Measurements from ENCODE around the gene HNRNPLL. TPM values are rescaled to one million over a fixed set of nuclear protein-coding genes. Genes with fewer than 3 reads are reported as not detected.
"Not testable (repeated sequence)": the region's sequence is repeated elsewhere in the genome, so short reads cannot be mapped to it uniquely, and the experiment has no call there.

HNRNPLL gene
- total RNA-seq, 1 experiment from 2014 or later: 34.6 TPM

DNA sequence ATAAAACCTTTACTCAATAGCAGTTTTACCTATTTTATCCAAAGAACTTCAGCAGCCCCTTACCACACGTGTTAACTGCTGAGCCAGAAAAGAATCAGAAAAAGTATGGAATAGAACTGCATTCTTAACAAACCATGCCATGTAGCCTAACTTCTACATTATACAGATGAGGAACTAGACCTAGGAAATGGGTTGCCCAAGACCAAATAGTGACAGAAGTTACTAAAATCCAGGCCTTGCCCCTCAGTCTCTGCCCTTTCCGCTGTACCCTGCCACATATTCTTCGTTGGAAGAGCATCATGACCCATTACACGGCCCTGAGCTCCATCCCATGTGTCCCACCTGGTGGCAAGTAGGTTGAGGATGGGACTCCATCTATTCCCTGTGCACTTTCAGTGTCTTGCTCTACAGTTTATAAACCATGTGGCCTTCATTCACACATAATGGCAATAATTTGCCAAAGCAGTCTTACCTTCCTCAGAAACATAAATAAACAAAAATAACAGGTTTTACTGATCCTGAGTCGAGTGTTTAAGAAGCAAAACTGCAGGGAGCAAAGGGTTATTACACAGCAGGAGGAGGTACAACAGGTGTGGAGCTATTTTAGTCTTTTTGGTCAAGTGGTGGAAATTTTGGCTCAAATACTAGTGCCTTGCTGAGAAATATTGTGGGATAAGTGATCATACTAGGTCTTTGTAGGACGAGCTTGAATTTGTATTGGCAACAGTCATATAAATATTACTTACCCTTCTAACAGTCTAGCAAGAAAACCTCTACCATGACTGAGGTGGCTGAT lies 46.5 kb downstream of the HNRNPLL start:
- no peak for DNase-seq (ENCODE audit: low read depth)

DNA sequence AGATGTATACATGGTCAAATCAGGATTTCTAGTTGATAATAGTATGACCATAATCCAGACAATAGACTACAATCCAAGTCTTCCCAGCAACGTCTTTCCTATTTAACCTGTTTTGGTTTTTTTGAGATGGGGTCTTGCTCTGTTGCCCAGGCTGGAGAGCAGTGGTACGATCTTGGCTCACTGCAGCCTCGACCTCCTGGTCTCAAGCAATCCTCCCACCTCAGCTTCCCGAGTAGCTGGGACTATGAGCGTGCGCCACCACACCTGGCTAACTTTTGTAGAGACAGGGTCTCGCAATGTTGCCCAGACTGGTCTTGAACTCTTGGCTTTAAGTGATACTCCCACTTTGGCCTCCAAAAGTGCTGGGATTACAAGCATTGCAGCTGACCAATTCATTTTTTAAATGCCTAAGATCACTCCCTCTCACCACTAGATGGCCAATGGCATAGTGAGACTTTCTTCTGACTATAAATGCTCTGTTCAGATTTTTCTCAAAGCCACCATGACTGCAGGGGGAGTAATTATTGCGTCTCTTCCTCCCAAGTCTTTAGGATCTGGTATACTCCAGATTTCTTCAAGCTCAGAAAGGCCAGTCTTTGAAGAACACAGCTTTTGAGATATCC lies 47.6 kb downstream of the HNRNPLL start:
- DNase-seq (ENCODE audit: low read depth): peak; percentile 10

DNA sequence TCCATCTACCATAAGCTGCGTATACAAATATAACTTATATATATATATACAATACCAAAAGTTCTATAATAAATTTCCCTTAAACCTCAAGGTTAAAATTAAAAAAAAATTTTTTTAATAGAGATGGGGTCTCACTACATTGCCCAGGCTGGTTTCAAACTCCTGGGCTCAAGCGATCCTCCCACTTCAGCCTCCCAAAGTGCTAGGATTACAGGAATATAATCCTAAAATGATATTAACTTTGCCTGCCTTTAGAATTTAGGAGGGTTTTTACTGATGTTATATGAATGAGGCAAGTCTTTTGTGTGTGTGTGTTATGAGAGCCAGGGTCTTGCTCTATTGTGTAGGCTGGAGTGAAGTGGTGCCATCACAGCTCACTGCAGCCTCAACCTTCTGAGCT lies 49.2 kb downstream of the HNRNPLL start:
- no peak for DNase-seq (ENCODE audit: low read depth)

DNA sequence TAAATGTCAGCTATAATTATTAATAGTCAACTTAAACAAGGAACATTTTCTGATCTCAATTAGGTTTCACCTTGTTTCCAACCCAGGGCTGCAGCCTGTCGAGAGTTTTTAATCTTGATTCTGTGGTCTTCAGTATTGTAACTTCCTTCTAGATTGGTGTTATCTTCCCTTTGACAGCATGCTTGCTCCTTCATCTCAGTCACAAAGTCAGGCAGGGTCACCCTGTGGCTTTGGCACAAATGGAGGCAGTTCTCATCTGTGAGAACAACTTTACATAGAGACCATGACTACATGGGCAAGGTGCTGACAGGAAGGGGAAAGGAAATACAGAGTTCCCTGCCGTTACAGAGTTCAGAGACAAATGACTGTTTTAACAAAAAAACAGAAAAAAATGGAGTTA lies 50.5 kb downstream of the HNRNPLL start:
- no peak for DNase-seq (ENCODE audit: low read depth)

DNA sequence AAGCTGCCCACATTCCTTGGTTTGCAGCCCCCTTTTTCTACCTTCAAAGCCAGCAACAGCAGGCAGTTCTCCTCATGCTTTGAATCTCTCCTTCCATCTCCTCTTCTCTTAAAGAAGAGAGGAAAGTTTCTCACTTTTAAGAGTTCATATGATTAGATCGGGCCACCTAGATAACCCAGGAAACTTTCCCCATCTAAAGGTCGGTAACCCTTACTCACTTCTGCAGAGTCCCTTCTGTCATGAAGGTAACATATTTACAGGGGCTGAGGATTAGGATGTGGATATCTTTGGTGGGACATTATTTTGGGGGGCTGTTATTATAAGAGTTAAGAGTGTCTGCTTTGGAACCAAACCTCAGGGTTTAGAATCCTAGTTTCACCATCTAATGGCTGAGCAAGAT lies 51.0 kb downstream of the HNRNPLL start:
- no peak for DNase-seq (ENCODE audit: low read depth)

DNA sequence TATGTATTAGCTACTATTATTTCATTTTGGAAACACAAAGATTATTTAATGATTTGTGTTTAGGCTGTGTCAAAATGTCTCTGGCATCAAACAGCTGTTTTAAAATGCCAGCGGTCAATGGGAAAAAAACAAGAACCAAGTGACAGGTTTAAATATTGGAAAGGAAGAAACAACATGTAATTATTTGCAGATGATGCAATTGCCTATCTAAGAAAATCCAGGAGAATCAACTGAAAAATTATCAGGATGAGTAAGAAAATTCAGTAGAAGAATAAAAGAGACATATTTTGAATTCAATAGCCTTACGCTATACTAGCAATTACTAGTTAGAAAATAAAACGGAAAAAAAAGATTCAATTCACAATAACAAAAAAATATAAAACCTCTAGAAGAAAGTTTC lies 51.6 kb downstream of the HNRNPLL start:
- DNase-seq (ENCODE audit: low read depth): no peak

DNA sequence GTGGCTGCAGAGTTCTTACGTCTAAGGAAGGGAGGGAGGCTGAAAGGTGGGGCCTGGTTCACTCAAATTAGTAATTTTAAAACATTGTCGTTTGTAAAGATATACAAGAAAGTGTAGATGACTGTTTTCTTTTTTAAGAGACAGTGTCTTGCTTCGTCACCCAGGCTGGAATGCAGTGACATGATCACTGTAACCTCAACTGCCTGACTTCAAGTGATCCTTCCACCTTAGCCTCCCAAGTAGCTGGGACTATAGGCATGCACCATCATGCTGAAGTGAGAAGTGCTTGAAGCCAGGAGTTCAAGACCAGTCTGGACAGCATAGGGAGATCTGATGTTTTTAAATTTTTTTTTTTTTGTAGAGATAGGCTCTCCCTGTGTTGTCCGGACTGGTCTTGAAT lies 52.9 kb downstream of the HNRNPLL start:
- no peak for DNase-seq (ENCODE audit: low read depth)

DNA sequence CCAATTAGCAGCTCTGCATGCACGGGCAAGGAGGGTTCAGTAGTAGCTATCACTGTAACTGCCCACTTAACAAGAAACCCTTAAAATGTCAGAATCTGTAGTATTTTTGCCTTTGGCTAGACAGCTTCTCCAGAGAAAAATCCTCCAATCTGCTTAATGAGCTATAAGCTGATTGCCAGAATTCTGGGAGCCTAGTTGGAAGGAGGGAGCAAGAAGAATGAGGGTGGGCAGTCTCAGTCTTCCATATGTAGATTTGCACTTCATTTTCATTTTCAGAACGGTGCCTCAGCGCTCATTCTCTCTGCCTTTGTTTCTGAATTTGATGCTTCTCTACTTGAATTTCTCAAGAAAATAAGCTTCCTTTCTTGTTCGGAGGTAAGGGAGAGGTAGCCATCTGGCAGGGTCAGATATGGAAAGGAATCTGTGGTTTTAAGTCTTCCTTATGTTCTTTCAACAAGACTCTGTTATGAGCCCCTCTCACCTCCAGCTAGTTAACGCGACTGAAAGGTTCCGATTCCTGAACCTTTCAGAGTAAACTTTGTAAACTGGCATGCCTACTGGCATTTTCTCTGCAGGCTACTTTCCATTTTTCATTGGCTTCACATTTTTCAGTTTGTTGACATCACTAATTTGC lies 53.5 kb downstream of the HNRNPLL start:
- no peak for DNase-seq (ENCODE audit: low read depth)

DNA sequence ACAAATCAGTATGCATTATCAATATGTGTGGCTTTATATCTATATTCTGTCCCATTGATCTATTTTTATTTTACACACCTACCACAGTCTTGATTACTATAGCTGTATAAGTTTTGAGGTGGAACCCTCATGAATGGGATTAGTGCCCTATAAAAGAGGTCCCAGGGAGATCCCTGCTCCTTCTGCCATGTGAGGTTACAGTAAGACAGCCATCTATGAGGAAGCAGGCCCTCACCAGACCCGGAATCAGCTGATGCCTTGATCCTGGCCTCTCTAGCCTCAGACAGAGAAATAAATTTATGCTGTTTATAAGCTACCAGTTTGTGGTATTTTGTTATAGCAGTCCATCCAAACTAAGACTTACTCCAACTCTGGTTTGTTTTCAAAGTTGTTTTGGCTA lies 54.9 kb downstream of the HNRNPLL start:
- no peak for DNase-seq (ENCODE audit: low read depth)

DNA sequence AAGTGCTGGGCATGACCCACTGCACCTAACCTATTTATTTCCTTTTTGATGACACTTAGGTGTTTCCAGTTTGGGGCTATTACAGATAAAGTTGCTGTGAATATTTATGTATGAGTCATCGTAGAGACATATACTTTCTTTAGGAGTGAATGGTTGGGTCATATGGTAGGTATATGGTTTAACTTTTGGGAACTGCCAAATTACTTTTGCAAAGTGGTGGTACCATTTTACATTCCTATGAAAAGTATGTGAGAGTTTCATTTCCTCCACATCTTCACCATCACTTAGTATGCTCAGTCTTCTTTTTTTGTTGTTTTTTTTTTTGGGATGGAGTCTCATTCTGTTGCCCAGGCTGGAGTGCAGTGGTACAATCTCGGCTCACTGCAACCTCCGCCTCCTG lies 56.1 kb downstream of the HNRNPLL start:
- no peak for DNase-seq (ENCODE audit: low read depth)

DNA sequence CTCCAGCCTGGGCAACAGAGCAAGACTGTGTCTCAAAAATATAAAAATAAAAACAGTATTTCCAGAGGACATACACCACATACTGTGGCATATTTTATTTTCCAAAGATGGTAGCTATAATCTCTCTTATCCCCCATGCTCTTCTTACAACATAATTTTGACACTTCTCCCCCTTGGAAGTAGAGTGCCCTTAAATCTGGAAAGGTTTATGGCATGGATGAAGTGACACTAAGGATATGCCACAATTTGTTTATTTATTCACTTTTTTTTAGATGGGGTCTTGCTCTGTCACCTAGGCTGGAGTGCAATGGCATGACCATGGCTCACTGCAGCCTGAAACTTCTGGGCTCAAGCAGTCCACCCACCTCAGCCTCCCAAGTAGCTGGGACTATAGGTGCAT lies 56.7 kb downstream of the HNRNPLL start:
- no peak for DNase-seq (ENCODE audit: low read depth)

DNA sequence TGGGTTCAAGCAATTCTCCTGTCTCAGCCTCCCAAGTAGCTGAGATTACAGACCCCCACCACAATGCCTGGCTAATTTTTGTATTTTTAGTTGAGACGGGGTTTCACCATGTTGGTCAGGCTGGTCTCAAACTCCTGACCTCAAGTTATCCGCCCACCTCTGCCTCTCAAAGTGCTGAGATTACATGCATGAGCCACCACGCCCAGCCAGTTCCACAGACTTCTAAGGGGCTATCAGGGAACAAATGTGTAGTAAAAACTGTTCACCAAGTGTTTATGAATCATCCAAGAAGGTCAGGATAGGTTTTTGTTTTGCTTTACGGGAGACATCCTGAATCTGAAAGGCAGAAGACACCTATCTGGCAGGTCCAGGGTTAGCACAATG lies 60.5 kb downstream of the HNRNPLL start:
- DNase-seq (ENCODE audit: low read depth): peak; percentile 13

DNA sequence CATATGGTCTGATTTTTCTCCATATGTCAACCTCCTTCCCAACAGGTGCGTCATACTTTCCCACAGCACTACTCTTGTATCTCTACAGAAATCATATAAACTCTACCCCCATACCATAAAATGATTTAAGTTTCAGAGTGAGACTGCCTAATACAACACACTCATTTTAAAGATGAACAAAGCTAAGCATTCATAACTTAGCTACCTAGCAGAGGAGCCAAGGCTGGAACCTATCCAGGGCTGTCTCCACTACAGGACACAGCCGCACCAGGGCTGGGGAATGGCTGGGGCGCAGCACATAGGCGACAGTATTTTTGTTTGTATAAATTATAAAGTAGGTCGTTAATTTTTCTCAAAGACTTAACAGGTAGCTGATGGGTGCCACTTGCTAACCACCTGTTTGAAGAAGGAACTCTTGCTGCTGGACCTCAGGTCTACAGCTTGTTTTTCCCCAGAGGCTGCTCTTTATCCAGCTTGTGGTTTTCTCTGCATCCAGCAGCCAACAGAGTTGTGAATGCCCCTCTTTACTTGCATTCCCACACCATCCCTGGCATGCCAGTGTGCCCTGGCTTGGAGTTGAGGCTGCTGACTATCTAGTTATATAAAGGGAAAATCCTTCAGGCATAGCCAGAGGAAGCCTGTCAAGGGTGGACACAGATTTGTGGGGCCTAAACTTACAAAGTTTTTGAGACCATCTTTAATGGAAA lies 62.0 kb downstream of the HNRNPLL start:
- no peak for DNase-seq (ENCODE audit: low read depth)

DNA sequence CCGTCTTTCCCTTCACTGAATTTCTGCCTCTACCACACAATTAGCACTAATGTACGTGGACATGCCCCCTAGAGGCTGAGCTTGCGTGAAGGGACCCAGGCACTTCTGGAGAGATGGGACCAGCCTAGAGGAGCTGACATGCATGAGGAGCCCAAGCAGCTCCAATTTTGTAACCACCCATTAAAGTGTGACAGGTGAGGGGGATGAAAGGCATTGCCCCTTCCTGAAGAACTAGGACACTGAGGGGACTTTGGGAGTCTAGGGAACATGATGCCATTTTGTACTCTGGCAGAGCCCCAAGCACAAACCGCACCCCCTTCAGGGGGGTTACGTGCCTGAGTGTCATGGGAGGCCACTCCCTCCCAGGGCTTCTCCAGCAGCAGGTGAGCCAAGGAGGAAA lies 63.6 kb downstream of the HNRNPLL start:
- no peak for DNase-seq (ENCODE audit: low read depth)

DNA sequence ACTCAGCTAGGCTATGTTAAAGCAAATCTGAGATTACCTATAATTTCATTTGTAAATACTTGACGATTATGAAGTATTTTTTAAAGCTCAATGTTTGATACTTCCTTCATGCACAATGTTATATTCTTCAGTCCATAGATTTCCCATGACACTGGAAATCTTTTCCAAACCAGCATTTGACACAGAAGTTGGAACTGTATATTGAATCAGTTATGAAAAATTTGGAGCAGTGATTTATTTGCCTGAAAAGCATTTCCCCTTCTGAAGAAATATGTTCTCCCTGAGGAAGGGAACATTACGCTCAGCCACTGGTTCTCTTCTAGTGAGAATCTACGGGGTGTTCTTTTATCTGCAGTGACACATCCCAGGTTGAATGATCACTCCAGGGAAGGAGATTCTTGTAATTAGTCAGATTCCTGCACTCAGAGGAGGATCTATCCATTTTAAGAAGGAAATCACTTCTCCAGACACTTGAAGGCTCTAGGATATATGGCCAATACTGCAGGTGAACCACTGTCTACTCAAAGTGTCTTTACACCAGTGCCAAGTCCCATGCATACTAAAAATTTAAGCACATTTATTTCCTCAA lies 64.7 kb downstream of the HNRNPLL start:
- DNase-seq (ENCODE audit: low read depth): no peak

DNA sequence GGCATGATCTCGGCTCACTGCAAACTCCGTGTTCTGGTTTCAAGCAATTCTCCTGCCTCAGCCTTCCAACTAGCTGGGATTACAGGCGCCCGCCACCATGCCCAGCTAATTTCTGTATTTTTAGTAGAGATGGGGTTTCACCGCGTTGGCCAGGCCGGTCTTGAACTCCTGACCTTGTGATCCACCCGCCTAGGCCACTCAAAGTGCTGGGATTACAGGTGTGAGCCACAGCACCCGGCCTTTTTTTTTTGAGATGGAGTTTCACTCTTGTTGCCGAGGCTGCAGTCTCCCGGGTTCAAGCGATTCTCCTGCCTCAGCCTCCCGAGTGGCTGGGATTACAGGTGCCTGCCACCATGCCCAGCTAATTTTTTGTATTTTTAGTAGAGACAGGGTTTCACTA lies 65.4 kb downstream of the HNRNPLL start:
- DNase-seq (ENCODE audit: low read depth): not testable (repeated sequence)

DNA sequence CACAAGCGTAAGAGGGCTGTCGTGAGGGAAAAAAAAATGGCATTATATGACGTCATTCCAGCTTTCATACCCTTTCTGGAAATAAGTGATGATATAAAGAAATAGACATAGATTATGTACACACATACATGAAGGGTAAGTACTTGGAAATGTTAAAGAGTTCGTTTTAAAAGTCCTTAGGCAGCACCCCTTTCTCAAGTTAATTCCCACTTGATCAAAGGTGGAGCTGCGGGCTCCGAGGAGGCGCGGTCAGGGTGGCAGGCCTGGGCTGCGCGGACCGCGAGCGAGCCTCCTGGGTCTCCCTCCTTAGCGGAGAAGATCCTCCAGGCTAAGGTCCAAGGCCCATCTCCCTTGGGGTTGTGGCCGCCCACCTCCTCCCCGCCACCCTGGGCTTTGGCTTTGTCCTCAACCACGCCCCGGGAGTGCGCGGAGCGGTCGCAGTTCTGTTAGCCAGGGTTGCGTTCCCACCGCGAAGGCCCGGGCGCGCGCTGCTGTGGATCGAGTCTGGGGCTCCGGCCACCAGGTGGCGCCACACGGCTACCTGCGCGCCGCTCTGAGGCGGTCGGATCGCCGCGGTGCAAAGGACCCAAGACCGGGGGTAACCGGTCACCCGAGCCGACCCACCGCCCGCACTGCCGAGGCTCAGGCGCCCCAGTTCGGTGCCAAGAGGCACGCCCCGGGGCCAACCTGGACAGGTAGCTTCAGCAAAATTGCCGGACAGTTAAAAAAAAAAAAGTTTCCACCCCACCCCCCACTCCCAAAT lies 66.8 kb downstream of the HNRNPLL start:
- DNase-seq (ENCODE audit: low read depth): no peak

DNA sequence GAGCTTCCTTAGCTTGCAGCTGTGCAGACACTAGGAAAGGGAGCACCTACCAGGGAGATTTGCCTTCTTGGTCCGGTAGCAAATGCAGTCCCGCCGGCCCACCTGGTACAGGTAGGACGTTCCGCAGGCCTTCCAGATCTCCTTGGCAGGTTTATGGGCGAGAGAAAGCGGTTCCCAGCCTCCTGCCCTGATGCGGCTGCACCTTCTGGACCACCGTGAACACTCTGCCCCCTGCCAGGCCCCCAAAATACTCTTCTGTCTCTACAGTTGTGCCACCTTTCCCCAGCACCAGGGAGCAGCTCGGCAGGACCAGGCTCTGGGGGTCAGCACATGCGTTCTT lies 67.4 kb downstream of the HNRNPLL start:
- no peak for DNase-seq (ENCODE audit: low read depth)

DNA sequence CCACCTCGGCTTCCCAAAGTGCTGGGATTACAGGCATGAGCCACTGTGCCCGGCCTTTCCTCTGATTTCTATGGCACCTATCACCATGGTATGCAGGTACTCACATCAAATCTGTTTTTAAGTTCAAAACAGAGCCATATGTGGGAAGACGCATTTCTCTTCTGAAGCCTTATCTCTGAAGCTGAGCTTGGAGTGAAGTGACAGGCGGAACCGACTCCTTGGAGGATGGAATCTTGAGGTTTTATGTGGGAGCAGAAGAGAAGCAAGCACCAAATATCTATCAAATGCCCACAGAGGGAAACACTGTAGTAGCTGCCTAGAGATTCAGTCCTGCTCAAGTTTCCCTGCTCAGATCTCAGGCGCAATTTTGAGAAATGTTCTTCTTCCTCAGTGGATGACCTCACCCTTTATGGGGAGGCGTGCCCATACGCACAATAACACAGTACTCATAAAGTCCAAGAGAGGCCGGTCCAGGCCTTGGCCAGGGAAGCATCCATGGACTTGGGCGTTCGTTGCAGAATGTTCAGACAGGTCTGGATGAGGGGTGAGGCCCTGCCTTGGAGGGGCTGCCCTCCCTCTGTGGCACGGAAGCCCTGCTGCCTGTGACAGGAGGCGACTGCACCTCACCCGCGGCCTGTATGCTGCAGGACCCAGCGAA lies 67.9 kb downstream of the HNRNPLL start:
- no peak for DNase-seq (ENCODE audit: low read depth)

DNA sequence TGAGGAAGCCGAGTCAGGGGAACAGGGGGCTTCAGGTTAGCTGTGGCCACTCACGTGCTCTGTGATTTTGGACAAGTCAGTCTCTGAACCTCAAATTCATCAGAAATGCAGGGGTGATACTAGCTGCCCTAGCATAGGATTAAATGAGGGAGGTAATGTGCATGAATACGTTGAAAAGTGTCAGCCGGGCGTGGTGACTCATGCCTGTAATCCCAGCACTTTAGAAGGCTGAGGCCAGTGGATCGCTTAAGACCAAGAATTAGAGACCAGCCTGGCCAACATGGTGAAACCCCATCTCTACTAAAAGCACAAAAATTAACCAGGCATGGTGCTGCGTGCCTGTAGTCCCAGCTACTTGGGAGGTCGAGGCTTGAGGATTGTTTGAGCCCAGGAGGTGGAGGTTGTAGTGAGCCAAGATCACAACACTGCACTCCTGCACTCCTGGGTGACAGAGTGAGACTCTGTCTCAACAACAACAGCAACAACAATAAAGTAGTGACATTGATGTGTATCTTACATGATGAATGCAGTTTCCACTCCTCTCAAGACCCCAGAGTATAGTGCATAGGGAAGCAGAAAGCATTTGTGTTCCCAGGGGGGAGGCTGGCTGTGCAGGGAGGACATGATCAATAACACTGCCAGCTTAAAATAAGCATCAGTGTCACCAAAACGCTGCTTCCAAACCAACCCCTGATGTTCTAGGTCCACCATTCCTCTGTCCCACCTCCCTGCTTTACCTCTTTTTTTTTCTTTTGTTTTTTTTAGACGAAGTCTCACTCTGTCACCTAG lies 68.8 kb downstream of the HNRNPLL start:
- DNase-seq (ENCODE audit: low read depth): peak; percentile 40

Data from HT1080 (cell line).